ENCODE data around the gene TTC6. TPM values are rescaled to one million over a fixed set of nuclear protein-coding genes. Genes with fewer than 3 reads are reported as not detected.

Gene TTC6
- total RNA-seq, 1 donor: under 0.01 TPM

- peaks cover 91% of the 10 kb centered on the region for H3K27me3 ChIP-seq (ENCODE audit: insufficient read depth, low read length)
- no peaks in the 10 kb centered on the region for H3K36me3 ChIP-seq (ENCODE audit: insufficient read depth, low read length)
- DNase-seq (ENCODE audit: insufficient read length, low spot score, missing footprints): peak; percentile 51
- no peaks in the 10 kb centered on the region for H3K79me2 ChIP-seq (ENCODE audit: insufficient read depth, low read length)
- no peak overlapping the region for H3K4me2 ChIP-seq (ENCODE audit: insufficient read depth, low read length)
- no peaks in the 10 kb centered on the region for H3K9me3 ChIP-seq (ENCODE audit: low read depth, low read length)
- H3K4me3 ChIP-seq (ENCODE audit: insufficient read depth, low read length): no peak overlapping the region
- no peak overlapping the region for H2AFZ ChIP-seq (ENCODE audit: low read length)
- H3K27ac ChIP-seq (ENCODE audit: low read depth, low read length): no peak overlapping the region
- H3K4me1 ChIP-seq (ENCODE audit: insufficient read depth, low read length): no peaks in the 10 kb centered on the region
- H4K20me1 ChIP-seq (ENCODE audit: insufficient read depth, low read length): no peaks in the 10 kb centered on the region
- no peak for TF ChIP-seq CTCF (IDR thresholded peaks at IDR 0.05; ENCODE audit: extremely low read depth, low read depth, low read length)
Measured at GRCh38 chr14:37585971-37586796, 9.2 kb upstream of the TTC6 start.

- peaks cover 97% of the 10 kb centered on the region for H3K27me3 ChIP-seq (ENCODE audit: insufficient read depth, low read length)
- TF ChIP-seq CTCF (IDR thresholded peaks at IDR 0.05; ENCODE audit: extremely low read depth, low read depth, low read length): no peak
Measured at GRCh38 chr14:37586797-37587130, 8.7 kb upstream of the TTC6 start.

GRCh38 chr14:37587131-37587803, 8.2 kb upstream of the TTC6 start:
- Histone ChIP-seq H3K27me3 (ENCODE audit: insufficient read depth, low read length) (peaks cover 98% of the 10 kb centered on the region), H4K20me1 (ENCODE audit: insufficient read depth, low read length) (no peaks in the 10 kb centered on the region), H3K4me2 (ENCODE audit: insufficient read depth, low read length) (no peak overlapping the region), H3K4me1 (ENCODE audit: insufficient read depth, low read length) (no peaks in the 10 kb centered on the region), H3K4me3 (ENCODE audit: insufficient read depth, low read length) (no peak overlapping the region), H3K36me3 (ENCODE audit: insufficient read depth, low read length) (no peaks in the 10 kb centered on the region), H2AFZ (ENCODE audit: low read length) (no peak overlapping the region), H3K79me2 (ENCODE audit: insufficient read depth, low read length) (no peaks in the 10 kb centered on the region), H3K9me3 (ENCODE audit: low read depth, low read length) (no peaks in the 10 kb centered on the region), H3K27ac (ENCODE audit: low read depth, low read length) (no peak overlapping the region)
- DNase-seq (ENCODE audit: insufficient read length, low spot score, missing footprints): no peak
- TF ChIP-seq CTCF (IDR thresholded peaks at IDR 0.05; ENCODE audit: extremely low read depth, low read depth, low read length): no peak

More at GRCh38 chr14:37586797-37587130, 8.7 kb upstream of the TTC6 start:
- no peaks in the 10 kb centered on the region for H4K20me1 ChIP-seq (ENCODE audit: insufficient read depth, low read length)
- no peak for DNase-seq (ENCODE audit: insufficient read length, low spot score, missing footprints)
- H3K36me3 ChIP-seq (ENCODE audit: insufficient read depth, low read length): no peaks in the 10 kb centered on the region
- no peak overlapping the region for H3K27ac ChIP-seq (ENCODE audit: low read depth, low read length)
- H3K4me3 ChIP-seq (ENCODE audit: insufficient read depth, low read length): no peak overlapping the region
- no peaks in the 10 kb centered on the region for H3K9me3 ChIP-seq (ENCODE audit: low read depth, low read length)
- no peaks in the 10 kb centered on the region for H3K4me1 ChIP-seq (ENCODE audit: insufficient read depth, low read length)
- H2AFZ ChIP-seq (ENCODE audit: low read length): no peak overlapping the region
- H3K4me2 ChIP-seq (ENCODE audit: insufficient read depth, low read length): no peak overlapping the region
- no peaks in the 10 kb centered on the region for H3K79me2 ChIP-seq (ENCODE audit: insufficient read depth, low read length)
